Heart left ventricle (tissue), 13 donors: ENCODE results near the gene XXYLT1.

Experiments used
- CTCF ChIP-seq, 12 donors: fragments of 200-600 bp; sonication (generic) in 4 of 12; IDR thresholded peaks; one replicate each; pipeline versions ENCODE4 v1.5.0 to v1.8.0; 2018 to 2022; ENCODE audit warnings: antibody characterized with exemption in 12 of 12, mild to moderate bottlenecking in 5 of 12
- POLR2A ChIP-seq, 2 donors: fragments of 450-650 bp; IDR thresholded peaks; one replicate each; pipeline ENCODE4 v1.6.1; 2017; ENCODE audit warnings: antibody characterized with exemption in 2 of 2, mild to moderate bottlenecking in 2 of 2, moderate library complexity in 2 of 2
- donor health status: ischemic (EF 13 %, LVEDD 7.1; RV severe dilation, severe dysfunction).
- donor health status: DM: no; HTN: yes; CAD: no.
- donor health status: DM: no; HTN: no; CAD: no.
- donor health status: ischemic (EF 25% LVEDD 6.9; RV normal size, moderate dysfunction).
- donor health status: ischemic (EF 25% LVEDD 5.7; RV mildly dilated, moderate dysfunction).
- donor health status: ischemic (EF 35%, LVEDD 5.7; RV mildly dilated, moderate dysfunction).
- donor health status: nonischemic (EF 11% LVEDD 7.7; RV severe dilation, severe dysfunction).
- donor health status: DM: yes; HTN: yes; CAD: no.
- donor health status: PGD.
- donor health status: ischemic (EF 29% LVEDD 5.4; RV normal size, mild dysfunction).
- donor health status: nonischemic (EF 23%, LVEDD 6.1; RV moderate dilation, normal function).

GRCh38 chr3:195263925-195264600 is 6.9 kb downstream of the XXYLT1 start:
- TF ChIP-seq CTCF (IDR thresholded peaks at IDR 0.05) (no peak), POLR2A (IDR thresholded peaks at IDR 0.05) (no peak)
